K562 (cell line): ENCODE data around the gene CSRP2. TPM values are rescaled to one million over a fixed set of nuclear protein-coding genes. Genes with fewer than 3 reads are reported as not detected.

Source experiments
- ATAC-seq: fragments of 200-7000 bp; cut with Tn5 transposase; 3 replicates; pipeline ENCODE4 v1.9.1; 2020; ENCODE audit warnings: moderate library complexity
- BruUV-seq: library from RNA; stranded (reverse); fragments of 400-500 nt; replicated peaks from 2 replicates; lab custom pipeline; 2021; lab: Mats Ljungman, UMichigan
- CTCF ChIA-PET: fragments of 300-600 bp; formaldehyde crosslinking; extraction: SDS; loops from one replicate; lab custom pipeline; 2021; ENCODE audit warnings: low intra/inter-chr PET ratio; lab: Yijun Ruan, JAX
- POLR2A ChIA-PET: fragments of 300-600, 350-650 bp; sonication (Branson Sonifier 250); formaldehyde crosslinking; extraction: SDS; loops from one replicate; lab custom pipeline; 2021; ENCODE audit warnings: antibody characterized with exemption, inconsistent platforms; lab: Yijun Ruan, JAX
- DNase-seq, 4 experiments: peaks; one replicate each; pipeline versions ENCODE4 v3.0.0 to v3.0.0-alpha.2; 2011 to 2018; ENCODE audit warnings: low spot score in 3 of 4, mixed read lengths in 3 of 4; ENCODE audit errors: extremely low read depth in 1 of 4
- FAIRE-seq: peaks from 2 replicates; lab custom pipeline; 2011; peaks lifted over from hg19 to GRCh38; lab: Jason Lieb, UNC
- H2AFZ ChIP-seq: 2 replicates; pipeline ENCODE4 v1.6.0; 2011; ENCODE audit warnings: low read depth, low read length, control low read depth, inconsistent platforms
- H3K27ac ChIP-seq: fragments of 200-600 bp; 3 replicates; pipeline ENCODE4 v1.8.0; 2011; ENCODE audit warnings: low read depth, mild to moderate bottlenecking, control low read depth, inconsistent platforms, low read length, moderate library complexity, mixed read lengths; ENCODE audit errors: extremely low read depth
- H3K27me3 ChIP-seq, 2 experiments: fragments of 300-600 bp in 1 of 2; 2 replicates in 1 of 2; 3 replicates in 1 of 2; pipeline versions ENCODE4 v1.6.0 to v1.8.0; 2011; ENCODE audit warnings: inconsistent platforms in 2 of 2, low read length in 2 of 2, mild to moderate bottlenecking in 1 of 2, mixed read lengths in 1 of 2, moderate library complexity in 1 of 2; ENCODE audit not compliant: control insufficient read depth in 2 of 2, insufficient read depth in 2 of 2
- H3K36me3 ChIP-seq: fragments of 300-600 bp; 3 replicates; pipeline ENCODE4 v1.8.0; 2011; ENCODE audit warnings: mild to moderate bottlenecking, low read length, inconsistent platforms; ENCODE audit not compliant: control insufficient read depth, insufficient read depth
- H3K4me1 ChIP-seq, 2 experiments: fragments of 200-600 bp in 1 of 2; replicated peaks in 1 of 2; 2 replicates in 1 of 2; 3 replicates in 1 of 2; pipeline versions ENCODE4 v1.5.1 to v1.8.0; 2011; ENCODE audit warnings: inconsistent platforms in 2 of 2, low read length in 2 of 2, mild to moderate bottlenecking in 1 of 2, mixed read lengths in 1 of 2, moderate library complexity in 1 of 2; ENCODE audit not compliant: control insufficient read depth in 2 of 2, insufficient read depth in 2 of 2
- H3K4me2 ChIP-seq: 2 replicates; pipeline ENCODE4 v1.6.1; 2011; ENCODE audit warnings: low read length, control low read depth, inconsistent platforms, mixed read lengths; ENCODE audit not compliant: insufficient read depth
- H3K4me3 ChIP-seq: fragments of 200-600 bp; sonication (generic), shearing (Covaris generic); 2 replicates; pipeline ENCODE4 v1.5.1; 2016; ENCODE audit warnings: control low read depth, inconsistent platforms
- H3K79me2 ChIP-seq: fragments of 200-600 bp; 3 replicates; pipeline ENCODE4 v1.8.0; 2011; ENCODE audit warnings: low read length, inconsistent platforms; ENCODE audit not compliant: control insufficient read depth, insufficient read depth
- H3K9ac ChIP-seq, 2 experiments: 2 replicates each; pipeline versions ENCODE4 v1.6.0 to v1.6.1; 2011; ENCODE audit warnings: low read depth in 2 of 2, low read length in 2 of 2, control low read depth in 1 of 2, inconsistent platforms in 1 of 2, mild to moderate bottlenecking in 1 of 2, mixed read lengths in 1 of 2; ENCODE audit not compliant: insufficient read depth in 1 of 2
- H3K9me1 ChIP-seq: one replicate; pipeline ENCODE4 v1.6.0; 2011; ENCODE audit warnings: inconsistent platforms, mild to moderate bottlenecking, low read length, moderate library complexity; ENCODE audit not compliant: control insufficient read depth, insufficient read depth
- H3K9me3 ChIP-seq: replicated peaks from 2 replicates; pipeline ENCODE4 v1.5.1; 2011; ENCODE audit warnings: low read depth, low read length, inconsistent platforms; ENCODE audit not compliant: control insufficient read depth, insufficient read depth
- H4K20me1 ChIP-seq: replicated peaks from 2 replicates; pipeline ENCODE4 v1.6.1; 2011; ENCODE audit warnings: low read length, inconsistent platforms, mixed read lengths; ENCODE audit not compliant: control insufficient read depth, insufficient read depth
- KAT8 ChIP-seq: fragments of 450-650 bp; IDR thresholded peaks from 2 replicates; pipeline ENCODE4 v1.6.1; 2016; ENCODE audit warnings: low read depth, mild to moderate bottlenecking
- LARP7 ChIP-seq: fragments of 450-650 bp; IDR thresholded peaks from 2 replicates; pipeline ENCODE4 v1.6.1; 2016
- MTA3 ChIP-seq: fragments of 450-650 bp; formaldehyde crosslinking; IDR thresholded peaks from 2 replicates; pipeline ENCODE4 v1.6.1; 2017; ENCODE audit warnings: mild to moderate bottlenecking, borderline replicate concordance
- NCOA6 ChIP-seq: fragments of 450-650 bp; IDR thresholded peaks from 2 replicates; pipeline ENCODE4 v1.6.1; 2017; ENCODE audit warnings: mild to moderate bottlenecking
- U2AF2 ChIP-seq: fragments of 200-400 bp; formaldehyde crosslinking; optimal IDR thresholded peaks from 2 replicates; pipeline ENCODE3; 2017; ENCODE audit warnings: low read depth, mild to moderate bottlenecking, low read length
- ZBTB7A ChIP-seq: IDR thresholded peaks from 2 replicates; pipeline ENCODE4 v1.6.1; 2011; ENCODE audit warnings: low read depth, mild to moderate bottlenecking, low read length, moderate library complexity, borderline replicate concordance; ENCODE audit not compliant: control insufficient read depth
- ZFX ChIP-seq: sonication (generic); formaldehyde crosslinking; IDR thresholded peaks from 2 replicates; pipeline ENCODE4 v1.8.0; 2022; ENCODE audit warnings: mild to moderate bottlenecking, missing genetic modification reagents, moderate library complexity
- ZNF12 ChIP-seq: sonication (generic); formaldehyde crosslinking; IDR thresholded peaks from 2 replicates; pipeline ENCODE4 v1.4.0; 2020; ENCODE audit warnings: mild to moderate bottlenecking, missing genetic modification reagents
- ZZZ3 ChIP-seq: fragments of 450-650 bp; IDR thresholded peaks from 2 replicates; pipeline ENCODE4 v1.6.1; 2016; ENCODE audit warnings: antibody characterized with exemption, mild to moderate bottlenecking, moderate library complexity
- WGBS: fragments of 100-300 bp; shearing (Covaris generic); methylation state at CpG from one replicate; pipeline ENCODE4 v1.1.6; 2016; ENCODE audit warnings: low coverage, mixed read lengths; ENCODE audit not compliant: insufficient coverage; ENCODE audit errors: missing lambda C conversion rate; 5-methylcytosine and 5-hydroxymethylcytosine counted together
- in situ Hi-C: fragments of 300-500 bp; cut with MboI; formaldehyde crosslinking; loops from 4 replicates; pipeline ENCODE4 v1.15.0; 2018; ENCODE audit warnings: inconsistent platforms, mixed read lengths
- intact Hi-C: fragments of 100-400 bp; cut with micrococcal nuclease; formaldehyde crosslinking; loops from 2 replicates; pipeline ENCODE4 v1.14.2; 2022
- polyA plus RNA-seq, 8 experiments: library from polyadenylated mRNA; depleted of rRNA in 4 of 8; stranded (reverse) in 5 of 8; unstranded in 3 of 8; fragments of >200 nt; fragmentation: Nextera tagmentation in 2 of 8; fragmentation: Illumina TruSeq in 1 of 8; extraction: Ambion mirVana in 2 of 8; extraction: Trizol in 1 of 8; gene quantifications; 2 replicates each; pipeline versions ENCODE4 v1.2.1 to v1.2.3, GENCODE V29; 2011 to 2014; ENCODE audit warnings: inconsistent platforms in 1 of 8, missing spikeins in 1 of 8
- total RNA-seq, 7 experiments: library from RNA; depleted of rRNA in 6 of 7; stranded (reverse); fragments of >200 nt in 6 of 7; fragmentation: Illumina TruSeq in 2 of 7; extraction: Trizol in 2 of 7; gene quantifications; 2 replicates each; pipeline versions ENCODE4 v1.2.1 to v1.2.3, GENCODE V29; 2011 to 2021; ENCODE audit warnings: low replicate concordance in 1 of 7
- TF ChIP-seq, protein P1 (sequence below): fragments of 450-650 bp; IDR thresholded peaks from 2 replicates; pipeline ENCODE4 v1.6.1; 2016; ENCODE audit warnings: missing biosample characterization, missing genetic modification characterization
- TF ChIP-seq, protein P2 (sequence below): sonication (generic); formaldehyde crosslinking; IDR thresholded peaks from 2 replicates; pipeline ENCODE4 v1.8.0; 2022; ENCODE audit warnings: missing genetic modification reagents, mild to moderate bottlenecking, borderline replicate concordance

Gene CSRP2
- total and polyA plus RNA-seq, 9 of the 15 experiments (the other 6 are each of a cell fraction or from before 2014, with no cell fraction given), result 0.32 to 6.2 (median 2.3) TPM

DNA sequence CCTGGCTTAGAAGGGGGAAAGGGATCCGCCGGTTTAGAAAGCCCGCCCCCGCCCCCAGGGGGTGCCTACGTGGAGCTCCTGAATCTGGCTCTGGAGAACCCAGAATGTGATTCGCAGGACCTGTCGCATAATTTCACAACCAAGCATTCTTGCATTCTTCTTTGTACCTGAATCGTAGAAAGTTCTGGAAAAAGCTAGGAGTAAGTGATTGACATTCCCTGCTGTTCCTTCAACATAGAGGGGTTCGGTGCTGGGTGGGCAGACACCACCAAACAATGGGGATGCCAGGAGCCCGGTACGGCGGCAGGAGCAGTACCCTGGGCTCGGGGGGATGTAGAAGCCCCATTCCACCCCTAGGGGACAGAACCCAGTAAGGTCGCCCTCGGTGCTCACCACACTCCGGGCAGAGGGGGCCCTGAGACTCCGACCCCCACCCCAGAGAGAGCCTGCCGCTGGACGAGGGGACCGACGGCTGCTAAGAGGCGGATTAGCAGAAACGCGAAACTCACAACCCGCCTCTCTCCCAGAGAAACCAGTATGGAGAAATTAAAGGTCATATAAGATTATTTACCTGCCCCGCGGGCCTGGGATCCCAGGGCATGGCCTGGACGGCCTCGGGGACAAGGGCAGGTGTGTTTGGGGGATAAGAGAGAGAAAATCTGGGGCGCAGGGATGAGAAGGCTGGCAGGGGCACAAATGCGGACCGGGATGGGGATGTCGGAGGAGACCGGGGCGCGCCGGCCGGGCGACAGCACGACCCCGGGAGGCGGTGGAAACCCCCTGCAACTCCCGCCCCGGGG lies 520 bp downstream of the CSRP2 start (continued):
- TF ChIP-seq ZBTB7A (0 out of 2 replicates have a peak, but pooled peaks have one; percentile 15), ZZZ3 (no peak), NCOA6 (peak; percentile 47), ZNF12 (CRISPR knock-in tag) (no peak), ZFX (peak; percentile 17; the same call in 1 of the 2 replicates)
- TF ChIP-seq, protein P1, sequence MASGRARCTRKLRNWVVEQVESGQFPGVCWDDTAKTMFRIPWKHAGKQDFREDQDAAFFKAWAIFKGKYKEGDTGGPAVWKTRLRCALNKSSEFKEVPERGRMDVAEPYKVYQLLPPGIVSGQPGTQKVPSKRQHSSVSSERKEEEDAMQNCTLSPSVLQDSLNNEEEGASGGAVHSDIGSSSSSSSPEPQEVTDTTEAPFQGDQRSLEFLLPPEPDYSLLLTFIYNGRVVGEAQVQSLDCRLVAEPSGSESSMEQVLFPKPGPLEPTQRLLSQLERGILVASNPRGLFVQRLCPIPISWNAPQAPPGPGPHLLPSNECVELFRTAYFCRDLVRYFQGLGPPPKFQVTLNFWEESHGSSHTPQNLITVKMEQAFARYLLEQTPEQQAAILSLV, result no peak

DNA sequence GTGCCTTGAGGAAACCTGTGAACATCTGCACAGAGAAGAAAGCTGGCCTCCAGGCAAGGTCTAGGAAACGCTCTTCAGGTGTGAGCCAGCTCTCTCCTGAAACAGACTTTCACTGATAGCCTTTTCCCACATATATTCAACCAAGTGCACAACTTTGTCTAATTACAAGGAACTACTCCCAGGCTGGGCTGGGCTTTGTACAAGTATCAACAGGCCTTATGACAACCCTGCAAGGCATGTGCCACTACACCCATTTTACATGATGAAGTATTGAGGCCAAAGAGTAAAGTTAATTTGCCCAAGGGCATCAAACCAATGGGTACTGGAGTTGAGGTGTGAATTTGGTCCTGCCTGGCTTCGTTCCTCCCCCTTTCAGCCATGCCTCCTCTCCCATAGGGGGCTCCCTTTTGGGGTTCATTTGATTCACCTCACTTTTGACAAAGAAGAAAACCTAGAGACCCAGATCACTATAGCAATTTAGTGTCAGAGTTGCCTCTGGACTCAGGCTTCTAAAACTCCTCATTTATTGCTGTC lies 2.1 kb downstream of the CSRP2 start:
- Histone ChIP-seq H3K36me3 (no peaks in the 10 kb centered on the region), H3K9me3 (no peaks in the 10 kb centered on the region), H2AFZ (no peak overlapping the region), H3K4me3 (no peak overlapping the region), H3K27me3 (no peaks in the 10 kb centered on the region), H3K9ac (no peak overlapping the region), H3K4me2 (no peak overlapping the region), H3K27ac (no peak overlapping the region), H3K4me1 (peaks cover 0 to 16% of the 10 kb centered on the region in 2 experiments; a peak in 3 of 5 replicates)
- no TSS peak for BruUV-seq
- DNase-seq (no peak), FAIRE-seq (no peak), ATAC-seq (no peak)
- CTCF ChIA-PET, result interaction anchor here (0.6 kb wide), 1 partner anchor 24 kb away, joined by 7 read pairs; no protein-coding TSS in a partner anchor
- intact Hi-C loops, result loop anchor here (5.0 kb wide), 1 partner anchor 136 kb away; no protein-coding TSS in a partner anchor
- TF ChIP-seq LARP7 (no peak), U2AF2 (no peak), MTA3 (no peak), KAT8 (no peak)
- TF ChIP-seq, protein P2, sequence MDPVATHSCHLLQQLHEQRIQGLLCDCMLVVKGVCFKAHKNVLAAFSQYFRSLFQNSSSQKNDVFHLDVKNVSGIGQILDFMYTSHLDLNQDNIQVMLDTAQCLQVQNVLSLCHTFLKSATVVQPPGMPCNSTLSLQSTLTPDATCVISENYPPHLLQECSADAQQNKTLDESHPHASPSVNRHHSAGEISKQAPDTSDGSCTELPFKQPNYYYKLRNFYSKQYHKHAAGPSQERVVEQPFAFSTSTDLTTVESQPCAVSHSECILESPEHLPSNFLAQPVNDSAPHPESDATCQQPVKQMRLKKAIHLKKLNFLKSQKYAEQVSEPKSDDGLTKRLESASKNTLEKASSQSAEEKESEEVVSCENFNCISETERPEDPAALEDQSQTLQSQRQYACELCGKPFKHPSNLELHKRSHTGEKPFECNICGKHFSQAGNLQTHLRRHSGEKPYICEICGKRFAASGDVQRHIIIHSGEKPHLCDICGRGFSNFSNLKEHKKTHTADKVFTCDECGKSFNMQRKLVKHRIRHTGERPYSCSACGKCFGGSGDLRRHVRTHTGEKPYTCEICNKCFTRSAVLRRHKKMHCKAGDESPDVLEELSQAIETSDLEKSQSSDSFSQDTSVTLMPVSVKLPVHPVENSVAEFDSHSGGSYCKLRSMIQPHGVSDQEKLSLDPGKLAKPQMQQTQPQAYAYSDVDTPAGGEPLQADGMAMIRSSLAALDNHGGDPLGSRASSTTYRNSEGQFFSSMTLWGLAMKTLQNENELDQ (CRISPR knock-in tag), result no peak
- TF ChIP-seq, all 486 proteins: peak for 0
- 14% methylated on average over 2 of the region's 2 CpGs for WGBS
- in situ Hi-C loops, result no loop called here
- H4K20me1 ChIP-seq, result no peaks in the 10 kb centered on the region
- POLR2A ChIA-PET, result no interaction called here
- no peaks in the 10 kb centered on the region for H3K79me2 ChIP-seq
- H3K9me1 ChIP-seq, result no peaks in the 10 kb centered on the region
